Endothelial cell of umbilical vein (primary cell): ENCODE measurements around the gene RGP1. TPM values are rescaled to one million over a fixed set of nuclear protein-coding genes. Genes with fewer than 3 reads are reported as not detected.

Experiments
- BruUV-seq: library from RNA; stranded (reverse); fragments of 400-500 nt; replicated peaks from 2 replicates; lab custom pipeline; 2021; lab: Mats Ljungman, UMichigan
- CTCF ChIA-PET: fragments of 300-600, 350-600 bp; sonication (Branson Sonifier 250); formaldehyde crosslinking; loops from one replicate; lab custom pipeline; 2021; ENCODE audit warnings: antibody characterized with exemption, inconsistent platforms; lab: Charles Lee
- POLR2A ChIA-PET: fragments of 300-600, 350-600 bp; sonication (Branson Sonifier 250); formaldehyde crosslinking; loops from one replicate; lab custom pipeline; 2021; ENCODE audit warnings: antibody characterized with exemption, inconsistent platforms; lab: Charles Lee
- DNase-seq: peaks from one replicate; pipeline ENCODE4 v3.0.0-alpha.2; 2011; ENCODE audit warnings: low read depth, low spot score
- FAIRE-seq: peaks from 2 replicates; lab custom pipeline; 2011; peaks lifted over from hg19 to GRCh38; lab: Jason Lieb, UNC
- H2AFZ ChIP-seq: 2 replicates; pipeline ENCODE4 v1.6.0; 2012; ENCODE audit warnings: low read depth, low read length, control low read depth, inconsistent platforms
- H3K27ac ChIP-seq: 2 replicates; pipeline ENCODE4 v1.5.1; 2011; ENCODE audit warnings: low read depth, mild to moderate bottlenecking, control low read depth, low read length, moderate library complexity; ENCODE audit not compliant: insufficient read depth
- H3K27me3 ChIP-seq, 2 experiments: 2 replicates each; pipeline versions ENCODE4 v1.6.0 to v1.6.1; 2011; ENCODE audit warnings: low read length in 2 of 2, mixed read lengths in 1 of 2; ENCODE audit not compliant: control insufficient read depth in 2 of 2, insufficient read depth in 2 of 2
- H3K36me3 ChIP-seq, 2 experiments: 2 replicates in 1 of 2; 3 replicates in 1 of 2; pipeline ENCODE4 v1.5.1; 2011; ENCODE audit warnings: low read length in 2 of 2, mild to moderate bottlenecking in 1 of 2, moderate library complexity in 1 of 2; ENCODE audit not compliant: control insufficient read depth in 2 of 2, insufficient read depth in 2 of 2; ENCODE audit errors: extremely low read depth in 1 of 2
- H3K4me1 ChIP-seq: 3 replicates; pipeline ENCODE4 v1.5.1; 2011; ENCODE audit warnings: mild to moderate bottlenecking, low read length; ENCODE audit not compliant: control insufficient read depth, insufficient read depth; ENCODE audit errors: extremely low read depth
- H3K4me2 ChIP-seq: 2 replicates; pipeline ENCODE4 v1.6.1; 2011; ENCODE audit warnings: low read length, control low read depth, mixed read lengths; ENCODE audit not compliant: insufficient read depth
- H3K4me3 ChIP-seq, 3 experiments: fragments of 200-600 bp in 1 of 3; sonication (generic), shearing (Covaris generic) in 1 of 3; replicated peaks in 1 of 3; 2 replicates each; pipeline ENCODE4 v1.5.1; 2011 to 2016; ENCODE audit warnings: control low read depth in 3 of 3, low read length in 3 of 3, mild to moderate bottlenecking in 2 of 3, inconsistent platforms in 1 of 3, low read depth in 1 of 3, moderate library complexity in 1 of 3; ENCODE audit not compliant: insufficient read depth in 1 of 3
- H3K79me2 ChIP-seq: 2 replicates; pipeline ENCODE4 v1.6.0; 2012; ENCODE audit warnings: low read length, inconsistent platforms; ENCODE audit not compliant: control insufficient read depth, insufficient read depth
- H3K9ac ChIP-seq: replicated peaks from 2 replicates; pipeline ENCODE3; 2011; ENCODE audit warnings: low read length, control low read depth; ENCODE audit not compliant: insufficient read depth; ENCODE audit errors: extremely low read depth
- H3K9me1 ChIP-seq: replicated peaks from 3 replicates; pipeline ENCODE4 v1.6.0; 2011; ENCODE audit warnings: mild to moderate bottlenecking, low read length; ENCODE audit not compliant: control insufficient read depth, insufficient read depth; ENCODE audit errors: extremely low read depth
- H3K9me3 ChIP-seq: replicated peaks from 2 replicates; pipeline ENCODE4 v1.5.1; 2012; ENCODE audit warnings: low read length, inconsistent platforms; ENCODE audit not compliant: control insufficient read depth, insufficient read depth
- H4K20me1 ChIP-seq: replicated peaks from 2 replicates; pipeline ENCODE3; 2011; ENCODE audit warnings: mild to moderate bottlenecking, low read length; ENCODE audit not compliant: control insufficient read depth, insufficient read depth; ENCODE audit errors: extremely low read depth
- EZH2 ChIP-seq: IDR thresholded peaks from 2 replicates; pipeline ENCODE4 v1.6.1; 2012; ENCODE audit warnings: borderline replicate concordance, low read depth, mild to moderate bottlenecking, moderate library complexity, low read length, inconsistent platforms; ENCODE audit not compliant: severe bottlenecking
- FOS ChIP-seq: IDR thresholded peaks from 2 replicates; pipeline ENCODE4 v1.6.1; 2011; ENCODE audit warnings: mild to moderate bottlenecking, low read length, moderate library complexity, borderline replicate concordance; ENCODE audit not compliant: insufficient read depth
- GATA2 ChIP-seq: IDR thresholded peaks from 2 replicates; pipeline ENCODE4 v1.7.0; 2011; ENCODE audit warnings: low read depth, mild to moderate bottlenecking, moderate library complexity, mixed read lengths, low read length; ENCODE audit not compliant: insufficient read length, insufficient read depth
- JUN ChIP-seq: IDR thresholded peaks from 2 replicates; pipeline ENCODE4 v1.6.1; 2011; ENCODE audit warnings: borderline replicate concordance, low read depth; ENCODE audit not compliant: insufficient read length, insufficient read depth
- MYC ChIP-seq: IDR thresholded peaks from one replicate; pipeline ENCODE4 v1.6.1; 2011; ENCODE audit warnings: mild to moderate bottlenecking, low read depth, low read length
- POLR2A ChIP-seq: IDR thresholded peaks from 2 replicates; pipeline ENCODE4 v1.6.1; 2012; ENCODE audit warnings: low read depth, mild to moderate bottlenecking, control low read depth, low read length
- POLR2AphosphoS5 ChIP-seq: IDR thresholded peaks from 2 replicates; pipeline ENCODE4 v1.6.1; 2012; ENCODE audit warnings: low read depth, mild to moderate bottlenecking, control low read depth, low read length, moderate library complexity; ENCODE audit not compliant: insufficient read depth
- dilution Hi-C: fragments of 300-500 bp; cut with MboI; formaldehyde crosslinking; loops from one replicate; pipeline ENCODE4 v1.15.0; 2019; ENCODE audit warnings: low sequenced_read_pairs; ENCODE audit not compliant: extremely low pct_ligation_motif_present
- intact Hi-C: fragments of 100-400 bp; cut with micrococcal nuclease; formaldehyde crosslinking; loops from one replicate; pipeline ENCODE4 v1.10.0; 2022
- polyA plus RNA-seq, 4 experiments: library from polyadenylated mRNA; depleted of rRNA in 3 of 4; stranded (reverse) in 3 of 4; unstranded in 1 of 4; fragments of >200 nt; gene quantifications; 2 replicates each; pipeline versions ENCODE4 v1.2.1 to v1.2.3, GENCODE V29; 2011 to 2012; ENCODE audit warnings: missing spikeins in 1 of 4
- total RNA-seq: library from RNA; stranded (reverse); gene quantifications from 2 replicates; pipeline ENCODE4 v1.2.3, GENCODE V29; 2021
- TF ChIP-seq, protein P1 (sequence below): IDR thresholded peaks from 2 replicates; pipeline ENCODE4 v1.6.1; 2011; ENCODE audit not compliant: insufficient read depth, insufficient read length
- TF ChIP-seq, protein P2 (sequence below), 2 donors: IDR thresholded peaks; 1 replicate in 1 of 2; 2 replicates in 1 of 2; pipeline ENCODE4 v1.5.1; 2011; ENCODE audit warnings: low read length in 2 of 2, mild to moderate bottlenecking in 2 of 2, moderate library complexity in 2 of 2, control low read depth in 1 of 2, inconsistent platforms in 1 of 2, low read depth in 1 of 2; ENCODE audit not compliant: insufficient read depth in 1 of 2; ENCODE audit errors: extremely low read depth in 1 of 2

Gene RGP1
- total and polyA plus RNA-seq, 2 donors (not counting 3 experiments of a cell fraction or from before 2014, with no cell fraction given) = 15.0 to 29.0 TPM

DNA sequence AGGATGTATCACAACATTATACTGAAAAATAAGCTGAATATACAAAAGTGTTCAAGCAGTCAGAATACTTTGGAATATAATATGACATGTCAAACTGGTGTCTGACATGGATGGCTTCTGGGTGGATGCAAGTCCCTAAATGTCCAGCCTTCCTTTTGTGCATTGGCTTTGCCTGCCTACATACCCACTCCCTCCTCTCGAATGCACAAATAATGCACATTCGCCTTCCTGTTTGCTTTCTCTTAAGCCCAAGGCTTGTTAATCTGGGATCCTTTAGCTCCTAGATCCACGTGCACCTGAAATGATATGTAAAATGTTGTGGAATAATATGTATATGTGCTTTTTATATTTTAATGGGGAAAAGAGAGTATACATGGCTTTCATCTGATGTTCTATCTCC, 29.4 kb downstream of the RGP1 start:
- H3K9ac ChIP-seq = no peak overlapping the region
- DNase-seq (no peak), FAIRE-seq (no peak)
- H3K9me3 ChIP-seq = no peaks in the 10 kb centered on the region
- H2AFZ ChIP-seq = no peak overlapping the region
- H3K4me2 ChIP-seq = no peak overlapping the region
- H4K20me1 ChIP-seq = no peaks in the 10 kb centered on the region
- intact Hi-C loops (no loop called here), dilution Hi-C loops (no loop called here)
- no peak overlapping the region for H3K4me3 ChIP-seq
- TF ChIP-seq FOS (no peak), MYC (no peak), POLR2AphosphoS5 (no peak), GATA2 (no peak), EZH2 (no peak), JUN (no peak), POLR2A (no peak)
- TF ChIP-seq, protein P1, sequence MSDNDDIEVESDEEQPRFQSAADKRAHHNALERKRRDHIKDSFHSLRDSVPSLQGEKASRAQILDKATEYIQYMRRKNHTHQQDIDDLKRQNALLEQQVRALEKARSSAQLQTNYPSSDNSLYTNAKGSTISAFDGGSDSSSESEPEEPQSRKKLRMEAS = no peak
- TF ChIP-seq, protein P2, sequence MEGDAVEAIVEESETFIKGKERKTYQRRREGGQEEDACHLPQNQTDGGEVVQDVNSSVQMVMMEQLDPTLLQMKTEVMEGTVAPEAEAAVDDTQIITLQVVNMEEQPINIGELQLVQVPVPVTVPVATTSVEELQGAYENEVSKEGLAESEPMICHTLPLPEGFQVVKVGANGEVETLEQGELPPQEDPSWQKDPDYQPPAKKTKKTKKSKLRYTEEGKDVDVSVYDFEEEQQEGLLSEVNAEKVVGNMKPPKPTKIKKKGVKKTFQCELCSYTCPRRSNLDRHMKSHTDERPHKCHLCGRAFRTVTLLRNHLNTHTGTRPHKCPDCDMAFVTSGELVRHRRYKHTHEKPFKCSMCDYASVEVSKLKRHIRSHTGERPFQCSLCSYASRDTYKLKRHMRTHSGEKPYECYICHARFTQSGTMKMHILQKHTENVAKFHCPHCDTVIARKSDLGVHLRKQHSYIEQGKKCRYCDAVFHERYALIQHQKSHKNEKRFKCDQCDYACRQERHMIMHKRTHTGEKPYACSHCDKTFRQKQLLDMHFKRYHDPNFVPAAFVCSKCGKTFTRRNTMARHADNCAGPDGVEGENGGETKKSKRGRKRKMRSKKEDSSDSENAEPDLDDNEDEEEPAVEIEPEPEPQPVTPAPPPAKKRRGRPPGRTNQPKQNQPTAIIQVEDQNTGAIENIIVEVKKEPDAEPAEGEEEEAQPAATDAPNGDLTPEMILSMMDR (IDR thresholded peaks at IDR 0.05; ENCODE audit: extremely low read depth in 1 of 2, insufficient read depth in 1 of 2, low read depth in 1 of 2, low read length in 2 of 2) = no peak
- no peaks in the 10 kb centered on the region for H3K36me3 ChIP-seq
- BruUV-seq = no TSS peak
- CTCF ChIA-PET = interaction anchor here (1.3 to 2.0 kb wide), 4 partner anchors 10 to 104 kb away, joined by 3 to 6 read pairs (median 6); no protein-coding TSS in a partner anchor
- peaks cover 14% of the 10 kb centered on the region for H3K4me1 ChIP-seq
- H3K27me3 ChIP-seq = no peaks in the 10 kb centered on the region
- H3K9me1 ChIP-seq = no peaks in the 10 kb centered on the region
- no peak overlapping the region for H3K27ac ChIP-seq
- POLR2A ChIA-PET = interaction anchor here (0.5 kb wide), 1 partner anchor 25 kb away, joined by 3 read pairs; no protein-coding TSS in a partner anchor
- no peaks in the 10 kb centered on the region for H3K79me2 ChIP-seq
